ENCODE data around the gene OR2AG1.

OR2AG1 gene
- total RNA-seq = 0 to 3.0 (median 0) reads per million in 17 experiments

DNA sequence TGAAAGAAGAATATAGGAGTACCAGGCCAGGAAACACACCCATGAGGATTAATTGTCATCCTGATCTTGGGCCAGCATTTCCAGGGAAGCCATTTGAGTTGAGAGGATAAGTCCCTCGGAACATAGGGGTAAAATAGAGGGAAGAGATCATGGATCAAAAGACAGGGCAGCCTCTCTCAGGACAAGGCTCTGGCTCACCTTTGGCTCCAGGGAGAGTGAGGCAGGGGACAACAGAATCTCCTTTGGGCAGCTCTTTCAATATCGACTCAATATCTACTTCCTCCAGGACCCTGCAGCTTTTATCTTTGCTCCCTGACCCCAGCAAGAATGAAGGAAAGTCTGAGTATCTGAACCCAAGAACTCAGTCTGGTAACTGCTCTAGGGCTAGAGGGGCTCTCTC lies at the start of gene OR2AG1:
TSS of gene OR2AG1 (plus strand) at position 301 of the 400 bp plus-strand sequence. CDS start 2,018 bp downstream, outside the sequence.
- no peak for DNase-seq

GRCh38 chr11:6733326-6734275 lies 49.2 kb upstream of the OR2AG1 start:
- peak in 3 of 4 experiments; percentile 28 to 51 (median 36) for DNase-seq

- DNase-seq = no peak
Measured at GRCh38 chr11:6734616-6735015, 48.2 kb upstream of the OR2AG1 start.

- peak in 3 of 4 experiments; percentile 21 to 53 (median 51) for DNase-seq
Measured at GRCh38 chr11:6735306-6735705, 47.5 kb upstream of the OR2AG1 start.

GRCh38 chr11:6736495-6737121 lies 46.2 kb upstream of the OR2AG1 start:
- peak; percentile 57 to 81 (median 73) for DNase-seq

DNA sequence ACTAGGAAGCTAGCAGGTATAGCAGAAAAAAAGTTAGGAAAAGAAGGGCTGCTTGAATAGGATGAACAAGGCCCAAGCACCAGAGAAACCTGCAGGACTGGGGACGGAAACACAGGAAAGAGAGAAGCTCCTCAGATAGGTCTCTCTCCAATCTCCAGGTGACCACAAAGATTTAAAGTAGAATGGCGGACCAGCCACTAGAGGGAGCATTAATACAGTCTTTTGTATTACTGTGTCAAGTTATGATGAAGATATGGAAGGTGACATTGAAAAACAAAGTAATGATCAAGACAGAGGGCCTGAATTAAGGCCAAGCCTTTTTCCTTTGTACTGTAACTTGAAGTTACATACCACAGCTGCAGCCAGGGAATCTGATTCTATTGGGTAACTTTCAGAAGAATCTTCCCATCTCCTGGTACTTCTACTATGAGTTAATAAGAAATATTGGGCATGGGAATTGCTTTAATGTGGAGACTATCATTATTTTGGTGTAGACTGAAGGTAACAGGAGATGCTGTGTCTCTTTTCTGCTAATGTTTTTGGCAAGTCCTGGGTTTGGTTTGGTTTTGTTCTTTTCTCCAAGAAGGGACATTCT lies 44.9 kb upstream of the OR2AG1 start:
- peak; percentile 56 to 76 (median 70) for DNase-seq

DNA sequence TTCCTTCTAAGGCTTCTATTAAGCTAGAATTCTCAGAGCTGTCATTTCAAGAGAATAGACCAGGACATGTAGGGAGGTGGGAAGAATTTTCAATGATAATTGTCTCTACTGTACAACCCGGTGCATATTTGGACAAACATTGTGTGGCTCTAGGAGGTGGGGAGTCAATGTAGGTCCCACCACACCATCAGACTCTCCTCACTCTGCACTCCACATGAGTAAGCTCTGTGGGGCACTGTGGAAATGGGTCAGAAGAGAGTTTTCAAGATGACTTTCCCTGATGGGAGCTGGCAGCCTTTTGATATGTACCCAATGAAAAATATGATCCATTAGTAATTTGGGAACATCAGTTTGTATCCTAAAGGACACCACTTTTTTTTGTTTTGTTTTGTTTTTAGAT lies 44.2 kb upstream of the OR2AG1 start:
- no peak for DNase-seq

GRCh38 chr11:6742260-6742659 lies 40.6 kb upstream of the OR2AG1 start:
- no peak for DNase-seq

DNA sequence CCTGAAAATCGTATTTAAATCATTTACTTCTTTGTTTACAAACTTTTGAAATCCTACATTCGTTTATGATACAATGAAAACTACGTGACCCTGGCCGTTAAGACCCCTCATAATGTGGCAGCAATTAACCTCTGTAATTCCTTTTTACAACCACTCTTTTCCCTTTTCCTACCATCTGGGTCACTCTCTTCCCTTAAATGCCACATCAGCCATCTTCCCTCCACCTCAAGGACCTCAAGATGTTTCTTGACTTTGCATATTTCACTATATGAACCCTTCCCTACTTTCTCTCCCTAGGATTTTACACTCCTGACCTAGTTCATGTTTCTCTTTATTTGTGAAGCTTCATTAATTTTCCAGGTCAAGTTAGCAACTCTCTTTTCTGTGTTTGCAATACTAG lies 37.8 kb upstream of the OR2AG1 start:
- no peak for DNase-seq

GRCh38 chr11:6745465-6746015 lies 37.3 kb upstream of the OR2AG1 start:
- peak in 3 of 4 experiments; percentile 15 to 59 (median 41) for DNase-seq

- peak in 2 of 4 experiments; percentile 35 to 57 for DNase-seq
Measured at GRCh38 chr11:6746086-6746618, 36.7 kb upstream of the OR2AG1 start.

DNA sequence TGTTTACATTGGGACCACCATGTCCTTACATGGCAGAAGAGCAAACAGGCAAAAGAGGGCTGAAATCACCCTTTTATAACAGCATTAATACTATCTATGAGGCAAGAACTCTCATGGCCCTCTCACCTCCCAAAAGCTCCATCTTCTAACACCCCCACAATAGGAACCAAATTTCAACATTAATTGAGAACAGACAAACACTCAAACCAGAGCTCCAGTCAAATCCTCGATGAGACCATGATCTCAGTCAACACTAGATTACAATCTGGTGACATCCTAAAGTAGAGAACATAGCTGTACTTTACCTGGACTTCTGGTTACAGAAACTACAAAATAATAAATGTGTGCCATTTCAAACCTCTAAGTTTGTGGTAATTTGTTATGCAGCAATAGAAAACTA lies 36.2 kb upstream of the OR2AG1 start:
- peak in 1 of 4 experiments; percentile 32 for DNase-seq

DNA sequence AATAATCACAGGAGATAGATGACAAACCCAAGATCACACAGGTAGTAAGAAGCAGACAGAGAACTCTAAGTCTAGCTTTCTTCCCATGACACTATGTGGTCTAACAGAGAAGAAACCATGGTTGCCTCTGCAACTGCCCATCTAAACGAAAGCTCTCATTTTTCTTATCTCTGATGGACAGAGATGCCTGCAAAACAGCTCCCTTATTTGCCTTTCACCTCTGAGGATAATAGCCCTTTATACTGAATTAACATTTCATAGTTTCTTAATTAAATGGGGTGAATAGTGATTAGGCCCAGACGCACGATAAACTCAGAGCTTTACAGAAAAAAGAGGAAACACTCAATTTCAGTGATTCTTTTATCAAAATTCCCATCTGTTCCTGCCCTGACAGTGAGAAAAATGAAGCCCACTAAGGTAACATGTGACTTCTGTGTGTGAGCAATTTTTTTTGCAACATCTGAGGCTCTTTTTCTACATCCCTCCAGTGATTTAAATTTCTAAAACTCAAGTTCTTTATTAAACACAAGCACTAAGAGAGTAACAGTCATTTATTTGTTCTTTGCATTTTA lies 35.6 kb upstream of the OR2AG1 start:
- peak in 2 of 4 experiments; percentile 6 to 27 for DNase-seq

DNA sequence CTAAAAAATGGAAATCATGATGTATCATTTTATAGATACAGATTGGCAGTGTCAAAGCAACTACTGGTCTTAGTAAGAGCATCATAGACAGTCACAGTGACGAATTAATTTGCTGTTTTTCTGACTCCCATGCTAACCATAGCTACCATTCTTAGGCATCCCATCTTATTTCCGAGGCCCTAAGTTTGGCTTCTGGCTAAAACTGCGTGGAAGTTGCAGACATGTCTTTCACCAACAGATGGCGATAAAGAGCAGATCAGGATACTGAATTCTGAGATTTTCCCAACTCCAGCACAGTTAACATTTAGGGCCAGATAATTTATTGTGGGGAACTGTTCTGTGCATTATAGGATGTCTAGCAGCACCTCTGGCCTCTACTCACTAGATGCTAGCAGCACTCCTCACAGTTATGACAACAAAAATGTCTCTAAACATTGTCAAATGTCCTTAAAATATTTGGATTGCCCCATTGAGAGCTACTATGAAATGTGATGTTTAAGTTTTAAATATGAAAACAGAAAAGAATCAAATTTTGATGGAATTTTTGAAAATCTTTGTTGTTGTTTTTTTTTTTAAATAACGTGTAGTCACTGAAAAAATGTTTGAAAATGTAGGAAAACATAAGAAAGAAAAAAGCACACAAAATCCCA lies 27.4 kb upstream of the OR2AG1 start:
- peak; percentile 57 to 75 (median 64) for DNase-seq

- DNase-seq = no peak
Measured at GRCh38 chr11:6755953-6756347, 26.9 kb upstream of the OR2AG1 start.

- DNase-seq = peak; percentile 76 to 83 (median 79)
Measured at GRCh38 chr11:6757373-6757967, 25.4 kb upstream of the OR2AG1 start.

DNA sequence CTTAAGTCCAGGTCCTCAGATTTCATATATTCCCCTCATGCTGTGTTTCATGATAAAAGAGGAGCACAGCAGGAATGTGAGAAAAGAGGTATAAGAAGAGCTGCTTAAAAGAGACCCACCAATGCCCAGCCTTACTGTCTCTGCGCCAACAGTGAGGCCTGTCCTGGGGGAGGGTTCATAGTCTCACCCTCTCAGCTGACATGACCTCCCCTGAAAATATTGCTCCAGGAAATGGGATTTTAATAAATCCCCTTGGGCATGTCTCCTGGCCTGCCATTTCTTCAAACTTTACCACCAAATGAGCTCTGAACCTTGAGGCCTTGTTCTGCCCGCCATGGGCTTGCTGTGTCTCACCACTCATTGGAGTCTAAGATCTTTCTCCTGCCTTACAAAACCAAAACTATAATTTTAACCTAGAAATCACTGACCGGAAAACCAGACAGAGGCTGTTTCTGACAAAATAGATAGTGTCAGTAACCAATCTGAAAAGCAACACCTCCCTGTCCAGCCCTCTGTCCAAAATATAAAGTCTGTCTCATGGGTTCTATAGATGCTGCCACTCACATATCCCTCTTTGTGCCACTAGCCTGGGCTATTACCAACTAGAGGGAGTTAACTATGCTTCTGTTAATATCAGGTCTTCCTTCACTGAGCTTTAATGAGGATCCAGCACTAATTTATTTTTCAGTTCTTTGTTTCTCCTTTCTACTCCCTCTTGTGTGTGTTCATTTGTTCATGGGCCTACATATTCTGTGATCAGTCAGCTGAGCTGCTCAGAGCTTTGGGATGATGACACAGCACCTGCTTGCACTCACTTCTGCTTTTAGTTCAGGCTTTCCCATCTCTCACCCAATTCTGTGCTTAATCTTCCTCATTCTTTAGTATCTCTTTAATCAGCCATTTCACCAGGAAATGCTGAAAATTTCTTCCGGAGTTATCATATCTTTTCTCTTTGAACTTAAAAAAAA lies 10.6 kb upstream of the OR2AG1 start, which contains the start of gene OR2AG2:
TSS of gene OR2AG2 (minus strand) at position 51 of the 968 bp plus-strand sequence. CDS start 3,019 bp downstream, outside the sequence.
- DNase-seq = peak; percentile 79 to 94 (median 88)

GRCh38 chr11:6778518-6778917 lies 4.3 kb upstream of the OR2AG1 start:
- peak in 2 of 4 experiments; percentile 24 to 36 for DNase-seq

DNA sequence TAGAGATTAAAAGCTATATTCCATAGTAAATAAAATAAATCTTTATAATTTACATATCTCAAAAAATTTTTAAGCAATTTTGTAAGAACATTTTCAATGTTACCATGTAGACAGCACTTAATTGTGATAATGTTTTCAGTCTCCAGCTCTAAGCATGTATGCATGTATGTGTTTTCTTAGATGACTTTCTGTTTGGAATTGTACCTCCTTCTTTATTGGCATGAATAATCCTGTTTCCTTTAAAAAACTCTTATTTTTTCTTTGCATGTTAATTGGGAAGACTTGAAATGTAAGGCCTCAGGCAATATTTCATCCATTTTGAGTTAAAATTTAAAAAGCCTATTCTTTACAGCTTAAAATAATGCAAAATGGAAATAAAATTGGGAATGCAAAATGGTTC lies 2.0 kb upstream of the OR2AG1 start:
- DNase-seq = no peak

DNA sequence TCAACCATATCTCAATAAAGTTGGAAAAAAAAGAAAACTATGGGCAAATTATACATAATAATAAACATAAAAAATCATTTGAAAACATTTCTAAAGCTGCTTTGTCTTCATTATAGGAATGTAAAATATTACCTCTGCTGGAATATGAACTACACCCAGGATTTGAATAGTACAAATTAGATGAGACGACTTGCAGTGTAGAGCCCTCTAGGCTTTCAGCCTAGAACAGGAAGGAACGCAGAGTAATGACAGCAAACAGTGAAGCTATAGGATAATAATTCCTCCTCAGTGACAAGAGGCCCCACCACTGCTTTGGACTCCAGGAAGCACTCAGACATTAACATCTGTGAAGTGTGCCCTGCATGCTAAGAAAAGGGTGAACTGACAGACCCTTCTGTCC lies 7.7 kb downstream of the OR2AG1 start:
- no peak for DNase-seq
